HTERT RPE-1 (cell line): Measurements from ENCODE around the gene ABR.
"Not testable (repeated sequence)": the region's sequence is repeated elsewhere in the genome, so short reads cannot be mapped to it uniquely, and the experiment has no call there.

Source experiments
- in situ Hi-C: fragments of 300-500 bp; cut with MboI; formaldehyde crosslinking; loops from 4 replicates; pipeline ENCODE4 v1.14.3; 2020; ENCODE audit warnings: low sequenced_read_pairs

The ABR gene

GRCh38 chr17:1150863-1151600 lies 28.7 kb downstream of the ABR start:
- in situ Hi-C loops = no loop called here

DNA sequence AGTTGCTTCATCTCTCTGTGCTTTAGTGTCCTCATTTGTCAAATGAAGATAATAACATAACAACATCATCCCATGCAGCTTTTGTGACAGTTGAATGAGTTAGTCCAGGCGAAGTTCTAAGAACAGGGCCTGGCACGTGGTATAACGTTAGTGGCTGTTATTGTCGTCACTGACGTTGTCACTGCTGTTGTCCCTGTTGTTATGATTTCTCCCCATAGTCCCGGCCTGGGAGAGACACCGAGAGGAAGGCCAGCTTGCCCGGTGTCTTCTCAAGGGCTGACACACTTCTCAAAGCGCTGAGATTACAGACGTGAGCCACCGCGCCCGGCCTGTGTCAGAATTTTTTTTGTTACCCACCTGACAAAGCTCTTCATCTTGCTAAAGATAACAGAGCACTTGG lies 29.9 kb downstream of the ABR start:
- in situ Hi-C loops = no loop called here

GRCh38 chr17:1147664-1148063 lies 32.1 kb downstream of the ABR start:
- in situ Hi-C loops = no loop called here

- in situ Hi-C loops = no loop called here
These were observed 33.1 kb downstream of the ABR start for GRCh38 chr17:1146561-1147265.

DNA sequence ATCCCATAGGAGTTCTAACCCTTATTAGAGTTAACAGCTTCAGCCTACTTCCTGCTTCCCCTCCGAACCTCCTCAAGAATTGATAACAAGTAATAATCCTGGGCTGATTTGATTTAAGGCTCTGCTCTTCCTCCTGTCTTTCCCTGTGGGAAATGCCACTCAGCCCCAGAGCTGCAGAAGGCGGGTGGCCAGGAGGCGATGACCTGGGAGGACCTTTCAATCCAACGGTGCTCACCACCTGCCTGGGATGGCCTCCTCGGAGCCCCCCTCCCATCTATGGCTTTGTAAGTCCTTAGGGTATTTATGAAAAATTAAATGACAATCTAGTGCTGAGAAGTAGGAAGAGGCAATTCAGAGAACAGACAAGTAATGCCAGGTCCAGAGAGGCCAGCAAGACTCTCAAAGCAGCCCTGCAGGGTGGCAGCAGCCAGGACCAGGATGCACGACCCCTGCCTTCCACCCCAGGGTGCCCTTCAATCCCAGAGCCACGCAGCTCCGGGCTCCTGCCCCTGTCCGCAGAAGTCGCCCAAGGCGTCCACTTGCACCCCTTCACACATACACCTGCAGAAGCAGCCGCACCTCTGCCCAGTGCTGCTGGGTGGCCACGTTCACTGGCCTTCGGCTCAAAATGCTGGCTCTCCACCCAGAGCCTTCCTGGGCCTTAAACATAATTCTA lies 34.3 kb downstream of the ABR start:
- in situ Hi-C loops = no loop called here

DNA sequence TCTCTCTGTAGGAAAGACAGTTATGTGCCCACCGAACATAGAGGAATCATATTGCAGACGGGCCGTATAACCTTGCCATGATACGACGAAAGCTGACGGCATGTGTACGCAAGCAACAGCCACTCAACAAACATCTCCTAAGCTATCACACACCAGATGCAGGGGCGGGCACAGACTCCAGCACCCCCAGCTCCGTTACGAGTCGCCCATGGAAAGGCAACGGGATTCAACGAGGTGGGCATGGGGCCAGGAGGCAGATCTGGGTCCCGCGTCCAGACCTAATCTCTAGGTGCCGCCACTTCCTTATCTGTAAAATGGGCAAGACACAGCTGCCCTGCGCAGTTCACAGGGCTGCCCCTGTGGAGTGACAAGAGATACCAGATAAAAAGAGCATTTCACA lies 35.6 kb downstream of the ABR start:
- in situ Hi-C loops = no loop called here

- in situ Hi-C loops = no loop called here
These were observed 36.2 kb downstream of the ABR start for GRCh38 chr17:1143573-1143972.

- in situ Hi-C loops = no loop called here
These were observed 37.2 kb downstream of the ABR start for GRCh38 chr17:1142561-1142971.

DNA sequence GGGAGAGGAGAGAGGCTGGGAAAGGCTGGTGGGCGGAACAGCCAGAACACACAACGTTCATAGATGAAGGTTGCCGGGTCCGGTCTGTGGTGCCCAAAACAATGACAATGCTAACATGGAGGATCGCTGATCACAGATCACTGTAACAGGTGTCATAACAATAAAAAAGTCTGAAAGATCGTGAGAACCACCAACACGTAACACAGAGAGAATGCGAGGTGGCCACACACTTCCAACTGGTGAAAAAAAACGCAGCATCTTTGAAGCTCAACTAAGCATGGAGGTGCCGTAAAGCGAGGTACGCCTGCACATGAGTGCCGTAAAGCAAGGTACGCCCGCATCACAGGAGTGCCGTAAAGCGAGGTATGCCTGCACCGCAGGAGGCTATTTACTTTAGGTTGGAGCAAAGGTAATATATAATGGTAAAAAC lies 42.3 kb downstream of the ABR start:
- in situ Hi-C loops = no loop called here

- in situ Hi-C loops = no loop called here
These were observed 43.0 kb downstream of the ABR start for GRCh38 chr17:1136748-1137147.

DNA sequence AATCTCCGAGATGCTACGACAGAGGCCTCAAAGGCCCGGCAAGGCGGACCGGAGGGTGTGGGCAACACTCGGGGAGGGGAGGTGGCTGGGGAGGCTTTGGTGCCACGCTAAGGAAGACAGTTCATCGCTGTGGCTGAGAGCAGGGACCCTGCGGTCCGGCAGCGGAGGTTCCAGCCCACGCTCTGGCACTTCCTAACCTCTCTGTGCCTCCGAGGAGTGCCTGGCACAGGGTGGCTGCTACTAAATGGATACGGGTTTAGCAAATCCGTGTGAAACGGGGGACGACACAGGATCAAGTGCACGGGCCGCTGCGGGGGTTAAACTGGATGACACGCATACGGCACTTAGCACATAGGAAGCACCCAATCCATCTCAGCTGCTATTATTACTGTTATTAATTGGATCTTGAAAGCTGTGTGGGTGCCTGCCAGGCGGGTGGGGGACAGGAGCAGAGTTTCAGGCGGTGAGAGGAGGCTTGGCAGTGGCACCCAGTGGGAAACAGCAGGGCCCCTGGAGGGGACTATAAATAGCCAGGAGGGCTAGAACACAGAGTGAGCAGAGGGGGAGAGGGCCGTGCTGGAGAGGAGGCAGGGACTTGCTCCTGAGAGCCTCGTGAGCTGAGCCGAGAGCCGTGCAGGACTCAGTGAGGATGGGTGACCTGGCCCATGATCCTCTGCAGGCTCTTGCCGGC lies 45.0 kb downstream of the ABR start:
- in situ Hi-C loops = no loop called here

GRCh38 chr17:1130191-1130590 lies 49.6 kb downstream of the ABR start:
- in situ Hi-C loops = no loop called here

DNA sequence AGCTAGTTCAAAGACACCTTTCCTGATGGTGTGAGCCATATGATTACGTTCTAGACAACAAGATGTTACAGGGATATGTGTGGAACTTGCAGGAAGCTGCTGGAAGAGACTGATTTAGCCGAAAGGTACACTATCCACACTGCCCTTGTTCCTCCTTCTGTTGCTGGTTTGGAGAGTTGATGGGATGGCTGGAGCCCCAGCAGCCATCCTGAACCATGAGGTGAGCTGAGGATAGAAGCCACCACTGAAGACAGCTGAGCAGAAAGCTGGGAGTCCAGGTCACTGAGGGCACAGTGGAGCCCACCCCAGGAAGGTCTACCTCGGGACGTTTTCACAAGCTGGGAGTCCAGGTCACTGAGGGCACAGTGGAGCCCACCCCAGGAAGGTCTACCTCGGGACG lies 51.3 kb downstream of the ABR start:
- in situ Hi-C loops = not testable (repeated sequence)

DNA sequence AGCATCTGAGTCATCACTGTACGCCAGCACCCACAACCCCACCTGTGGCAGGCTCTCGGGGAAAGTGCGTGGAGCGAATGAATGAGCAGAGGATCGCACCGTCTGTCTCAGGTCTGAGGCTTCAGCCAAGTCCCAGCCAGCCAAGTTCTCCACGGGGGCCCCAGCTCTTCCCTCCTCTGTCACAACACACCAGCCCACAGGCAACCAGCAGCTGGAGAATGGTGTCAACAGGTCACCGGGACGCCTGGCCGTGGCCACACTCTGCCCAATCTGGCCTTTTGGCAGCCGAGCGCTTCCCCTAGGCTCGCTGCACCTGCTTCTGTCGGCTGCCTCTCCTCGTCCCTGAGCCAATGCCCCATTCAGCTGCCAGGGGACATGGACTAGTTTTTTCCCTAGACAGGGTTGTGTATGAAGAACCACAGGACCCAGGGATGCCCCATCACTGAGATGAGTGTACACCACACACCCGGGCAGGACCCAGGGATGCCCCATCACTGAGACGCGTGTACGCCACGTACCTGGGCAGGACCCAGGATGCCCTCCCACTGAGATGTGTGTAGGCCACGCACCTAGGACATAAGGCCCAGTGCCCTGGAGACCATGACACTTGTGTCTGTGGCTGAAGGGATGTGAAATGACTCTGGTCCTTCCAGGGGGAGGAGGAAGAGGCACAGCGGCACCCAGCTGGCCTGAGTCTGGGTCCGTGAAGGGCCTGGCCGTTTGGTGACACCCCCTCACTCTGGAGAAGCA lies 52.8 kb downstream of the ABR start:
- in situ Hi-C loops = no loop called here

DNA sequence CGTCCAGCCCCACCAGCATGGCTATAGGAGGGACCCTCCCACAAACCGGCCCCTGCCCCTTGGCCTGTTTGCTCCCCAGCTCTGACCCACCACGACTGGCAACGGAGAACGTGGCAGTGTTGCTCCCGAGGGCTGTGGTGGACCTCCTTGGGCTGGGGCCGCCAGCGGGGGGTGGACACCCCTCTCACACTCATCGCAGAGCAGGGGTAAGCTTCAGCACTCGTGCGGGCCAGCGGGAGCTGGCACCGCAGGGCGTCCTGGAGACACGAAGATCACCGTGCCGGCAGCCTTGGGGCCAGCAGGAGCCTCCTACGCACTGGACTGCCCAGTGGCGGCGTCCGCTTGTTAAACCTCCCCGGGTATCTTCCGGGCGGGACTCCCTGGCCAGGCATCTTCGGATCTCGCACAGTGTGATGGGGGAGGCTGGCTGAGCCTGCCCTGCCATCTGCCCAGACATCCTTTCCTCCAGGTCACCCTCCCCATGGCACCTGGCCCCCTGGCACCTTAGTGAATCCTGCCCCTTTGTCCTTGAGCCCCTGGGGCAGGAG lies 53.5 kb downstream of the ABR start:
- in situ Hi-C loops = no loop called here

- in situ Hi-C loops = no loop called here
These were observed 54.0 kb downstream of the ABR start for GRCh38 chr17:1125788-1126145.

DNA sequence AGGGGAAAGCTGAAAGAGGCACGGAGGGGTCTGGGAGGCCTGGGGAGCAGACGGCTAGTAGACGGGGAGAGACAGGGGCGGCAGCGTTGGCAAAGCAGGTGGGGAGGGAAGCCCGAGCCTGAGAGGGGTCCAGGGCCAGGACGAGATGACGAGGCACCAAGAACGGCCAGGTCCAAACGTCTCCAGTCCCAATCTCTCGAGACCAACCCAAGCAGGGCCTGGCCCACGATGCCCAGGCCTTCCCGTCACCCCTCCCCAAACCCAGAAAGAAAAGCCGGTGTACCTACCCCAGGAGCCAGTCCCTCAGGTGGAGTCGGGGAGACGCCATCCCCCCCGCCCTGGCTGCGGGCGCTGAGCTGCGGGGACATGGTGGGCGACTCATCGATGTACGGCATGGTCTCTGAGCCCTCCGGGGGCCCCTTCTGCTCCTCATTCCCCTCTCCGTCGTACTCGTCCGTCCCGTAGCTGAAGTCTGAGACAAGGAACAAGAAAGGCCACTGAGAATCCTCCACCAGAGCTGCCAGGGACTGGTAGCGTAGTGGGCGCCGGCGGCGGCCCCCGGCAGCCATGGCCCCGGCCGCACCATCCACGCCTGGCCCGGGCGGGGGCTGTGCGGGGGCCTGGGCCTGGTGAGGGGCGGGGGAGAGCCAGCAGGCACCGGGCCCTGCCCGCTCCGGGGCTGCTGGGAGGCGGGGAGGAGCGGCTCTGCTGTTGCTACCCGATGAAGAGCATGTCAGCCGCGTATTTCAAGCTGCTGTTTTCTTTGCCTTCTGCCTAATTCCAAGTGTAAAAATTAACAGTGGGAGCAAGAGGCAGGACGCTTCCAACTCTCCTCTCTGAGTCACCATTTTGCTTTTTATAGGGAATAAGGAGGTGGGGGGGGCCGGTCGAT lies 54.6 kb downstream of the ABR start:
- in situ Hi-C loops = no loop called here

DNA sequence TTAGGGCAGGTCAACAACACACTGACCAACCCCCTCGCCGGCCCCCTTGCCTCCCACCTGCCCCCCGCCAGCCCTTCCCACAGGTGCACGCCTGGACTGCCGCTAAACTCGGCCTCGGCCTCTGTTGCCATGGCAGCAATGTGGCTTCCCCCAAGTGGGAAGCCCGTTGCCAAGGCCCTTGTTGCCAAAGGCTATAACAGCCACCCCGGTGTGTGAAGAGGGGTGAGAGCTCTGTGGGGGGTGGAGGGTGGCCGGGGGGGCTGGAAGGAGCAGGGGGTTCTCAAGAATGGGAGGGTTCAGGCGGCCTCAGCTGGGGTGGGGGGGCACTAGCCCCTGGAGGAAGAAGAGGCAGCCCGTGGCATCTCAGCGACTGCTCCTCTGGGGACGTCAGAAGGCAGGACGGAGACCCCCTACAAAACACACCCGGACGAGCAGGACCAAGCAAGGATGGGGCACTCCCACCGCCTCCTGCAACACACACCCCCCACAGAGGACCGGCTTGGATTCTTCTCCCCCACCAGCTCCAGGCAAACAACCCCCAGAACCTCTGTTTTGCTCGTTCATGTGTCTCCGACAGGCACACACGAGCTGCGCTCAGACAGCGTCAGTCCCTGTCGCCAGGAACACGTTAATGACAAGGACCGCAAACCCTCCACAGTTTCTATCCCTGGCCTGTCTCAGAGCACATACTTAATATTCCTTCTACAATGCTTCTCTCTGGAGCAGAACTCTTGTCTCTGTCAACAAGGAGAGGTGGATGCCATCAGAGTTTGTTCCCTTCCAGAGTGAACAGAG lies 55.7 kb downstream of the ABR start:
- in situ Hi-C loops = no loop called here

- in situ Hi-C loops = no loop called here
These were observed 56.4 kb downstream of the ABR start for GRCh38 chr17:1123393-1123831.
